Measurements from ENCODE around the gene MYL12A.

The MYL12A gene

DNA sequence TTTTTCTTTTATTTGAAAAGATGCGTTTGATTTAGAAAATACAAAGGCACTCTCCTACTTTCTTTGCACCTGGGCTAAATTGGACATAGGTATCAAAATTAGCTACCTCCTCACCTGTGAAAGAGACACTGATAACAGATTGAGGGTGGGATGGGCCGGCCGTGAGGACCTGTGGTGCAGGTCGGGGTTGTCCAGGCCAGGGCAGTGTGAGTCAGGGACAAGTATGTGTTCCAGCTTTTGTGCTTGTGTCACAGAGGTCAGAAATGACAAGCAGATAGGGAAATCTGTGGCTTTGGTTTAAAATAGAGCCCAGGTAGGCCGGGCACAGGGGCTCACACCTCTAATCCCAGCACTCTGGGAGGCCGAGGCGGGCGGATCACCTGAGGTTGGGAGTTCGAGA lies 36.9 kb downstream of the MYL12A start:
- ATAC-seq (ENCODE audit: low read depth): no peak
- Histone ChIP-seq H3K4me3 (ENCODE audit: severe bottlenecking) (no peak overlapping the region), H3K9me3 (ENCODE audit: severe bottlenecking) (no peaks in the 10 kb centered on the region), H3K4me1 (ENCODE audit: insufficient read depth, poor library complexity, severe bottlenecking) (peaks cover 10% of the 10 kb centered on the region), H3K27me3 (ENCODE audit: insufficient read depth, poor library complexity, severe bottlenecking) (no peaks in the 10 kb centered on the region), H3K27ac (ENCODE audit: poor library complexity, severe bottlenecking) (no peak overlapping the region), H3K36me3 (ENCODE audit: low read depth) (no peaks in the 10 kb centered on the region)
- TF ChIP-seq, protein P1, sequence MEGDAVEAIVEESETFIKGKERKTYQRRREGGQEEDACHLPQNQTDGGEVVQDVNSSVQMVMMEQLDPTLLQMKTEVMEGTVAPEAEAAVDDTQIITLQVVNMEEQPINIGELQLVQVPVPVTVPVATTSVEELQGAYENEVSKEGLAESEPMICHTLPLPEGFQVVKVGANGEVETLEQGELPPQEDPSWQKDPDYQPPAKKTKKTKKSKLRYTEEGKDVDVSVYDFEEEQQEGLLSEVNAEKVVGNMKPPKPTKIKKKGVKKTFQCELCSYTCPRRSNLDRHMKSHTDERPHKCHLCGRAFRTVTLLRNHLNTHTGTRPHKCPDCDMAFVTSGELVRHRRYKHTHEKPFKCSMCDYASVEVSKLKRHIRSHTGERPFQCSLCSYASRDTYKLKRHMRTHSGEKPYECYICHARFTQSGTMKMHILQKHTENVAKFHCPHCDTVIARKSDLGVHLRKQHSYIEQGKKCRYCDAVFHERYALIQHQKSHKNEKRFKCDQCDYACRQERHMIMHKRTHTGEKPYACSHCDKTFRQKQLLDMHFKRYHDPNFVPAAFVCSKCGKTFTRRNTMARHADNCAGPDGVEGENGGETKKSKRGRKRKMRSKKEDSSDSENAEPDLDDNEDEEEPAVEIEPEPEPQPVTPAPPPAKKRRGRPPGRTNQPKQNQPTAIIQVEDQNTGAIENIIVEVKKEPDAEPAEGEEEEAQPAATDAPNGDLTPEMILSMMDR (IDR thresholded peaks at IDR 0.05; ENCODE audit: poor library complexity, severe bottlenecking): no peak
- DNase-seq (ENCODE audit: low spot score): no peak

DNA sequence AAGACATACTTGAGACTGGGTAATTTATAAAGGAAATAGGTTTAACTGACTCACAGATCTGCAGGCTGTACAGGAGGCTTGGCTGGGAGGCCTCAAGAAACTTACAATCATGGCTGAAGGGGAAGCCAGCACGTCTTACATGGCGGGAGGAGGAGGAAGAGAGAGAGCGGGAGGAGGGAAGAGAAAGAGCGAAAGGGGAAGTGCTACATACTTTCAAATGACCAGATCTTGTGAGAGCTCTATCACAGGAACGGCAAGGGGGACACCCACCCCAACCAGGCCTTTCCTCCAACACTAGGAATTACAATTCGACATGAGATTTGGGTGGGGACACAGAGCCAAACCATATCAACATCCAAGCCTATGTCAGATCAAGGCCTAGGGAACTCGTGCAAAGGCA lies 38.6 kb downstream of the MYL12A start:
- ATAC-seq (ENCODE audit: low read depth) (no peak), DNase-seq (ENCODE audit: low spot score) (no peak)
- Histone ChIP-seq H3K36me3 (ENCODE audit: low read depth) (no peaks in the 10 kb centered on the region), H3K4me3 (ENCODE audit: severe bottlenecking) (no peak overlapping the region), H3K9me3 (ENCODE audit: severe bottlenecking) (no peaks in the 10 kb centered on the region), H3K27ac (ENCODE audit: poor library complexity, severe bottlenecking) (no peak overlapping the region), H3K4me1 (ENCODE audit: insufficient read depth, poor library complexity, severe bottlenecking) (peaks cover 10% of the 10 kb centered on the region), H3K27me3 (ENCODE audit: insufficient read depth, poor library complexity, severe bottlenecking) (no peaks in the 10 kb centered on the region)
- TF ChIP-seq, protein P1 (IDR thresholded peaks at IDR 0.05; ENCODE audit: poor library complexity, severe bottlenecking): no peak

DNA sequence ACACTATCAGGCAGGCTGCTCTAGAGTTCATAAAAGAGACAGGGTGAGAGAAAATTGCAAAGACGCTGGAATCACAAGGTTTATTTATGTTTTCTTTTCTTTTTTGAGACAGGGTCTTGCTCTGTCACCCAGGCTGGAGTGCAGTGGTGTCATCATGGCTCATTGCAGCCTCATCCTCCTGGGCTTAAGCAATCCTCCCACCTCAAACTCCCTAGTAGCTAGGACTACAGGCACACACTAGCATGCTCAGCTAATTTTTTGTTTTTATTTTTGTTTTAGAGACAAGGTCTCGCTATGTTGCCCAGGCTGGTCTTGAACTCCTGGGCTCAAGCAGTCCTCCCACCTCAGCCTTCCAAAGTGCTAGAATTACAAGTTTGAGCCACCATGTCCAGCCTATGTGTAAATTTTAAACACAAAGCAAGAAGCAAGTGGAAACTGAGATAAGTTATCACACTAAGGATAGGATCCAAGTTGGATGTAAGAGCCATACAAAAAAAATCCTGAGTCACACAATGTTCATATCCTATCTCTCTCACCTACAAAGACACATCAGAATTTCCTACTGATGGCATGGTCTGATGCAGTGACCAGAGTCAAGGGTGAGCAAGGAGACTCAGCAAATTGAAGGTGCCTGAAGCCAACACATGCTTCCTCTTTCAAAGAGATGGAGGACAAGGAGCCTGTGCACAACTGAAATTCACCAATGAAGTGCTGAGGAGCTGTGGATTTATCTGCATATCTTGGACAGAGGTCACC lies 45.8 kb downstream of the MYL12A start:
- TF ChIP-seq, protein P1 (IDR thresholded peaks at IDR 0.05; ENCODE audit: poor library complexity, severe bottlenecking): no peak
- no peaks in the 10 kb centered on the region for H3K27me3 ChIP-seq (ENCODE audit: insufficient read depth, poor library complexity, severe bottlenecking)
- peaks cover 2% of the 10 kb centered on the region for H3K9me3 ChIP-seq (ENCODE audit: severe bottlenecking)
- H3K36me3 ChIP-seq (ENCODE audit: low read depth): no peaks in the 10 kb centered on the region
- H3K4me3 ChIP-seq (ENCODE audit: severe bottlenecking): no peak overlapping the region
- no peaks in the 10 kb centered on the region for H3K4me1 ChIP-seq (ENCODE audit: insufficient read depth, poor library complexity, severe bottlenecking)
- no peak overlapping the region for H3K27ac ChIP-seq (ENCODE audit: poor library complexity, severe bottlenecking)
- ATAC-seq (ENCODE audit: low read depth) (no peak), DNase-seq (ENCODE audit: low spot score) (no peak)

DNA sequence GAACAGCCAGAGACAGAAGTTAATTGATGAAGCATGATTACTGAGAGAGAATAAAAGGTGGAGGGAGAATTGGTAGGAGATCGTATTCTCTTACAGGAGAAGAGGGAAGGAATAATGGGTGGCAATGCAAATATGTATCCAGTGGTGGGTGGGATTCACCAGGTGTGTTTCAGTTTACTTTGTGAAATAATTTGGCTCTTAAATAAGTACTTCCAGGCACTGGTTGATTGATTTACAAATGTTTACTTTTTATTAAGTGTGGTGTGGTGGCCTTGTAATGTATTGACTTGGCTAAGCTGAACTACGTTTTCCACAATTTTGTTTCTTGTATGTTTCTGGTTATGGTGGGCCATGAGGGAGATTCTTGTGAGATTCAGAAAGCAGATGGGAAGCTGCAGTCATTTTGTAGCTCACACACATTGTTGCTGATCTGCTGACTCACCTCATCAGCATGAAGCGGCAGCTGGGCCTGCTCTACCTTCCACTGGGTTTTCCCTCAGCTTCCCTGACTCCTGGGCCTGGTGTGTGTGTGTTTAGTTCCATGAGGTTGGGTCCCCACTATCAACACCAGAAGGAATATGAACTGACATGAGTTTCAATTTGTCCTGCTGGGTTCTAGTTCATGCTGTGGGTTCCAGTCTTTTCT lies 47.0 kb downstream of the MYL12A start:
- H3K4me1 ChIP-seq (ENCODE audit: insufficient read depth, poor library complexity, severe bottlenecking): no peaks in the 10 kb centered on the region
- no peaks in the 10 kb centered on the region for H3K36me3 ChIP-seq (ENCODE audit: low read depth)
- ATAC-seq (ENCODE audit: low read depth) (no peak), DNase-seq (ENCODE audit: low spot score) (no peak)
- H3K9me3 ChIP-seq (ENCODE audit: severe bottlenecking): peaks cover 10% of the 10 kb centered on the region
- no peak overlapping the region for H3K4me3 ChIP-seq (ENCODE audit: severe bottlenecking)
- no peak overlapping the region for H3K27ac ChIP-seq (ENCODE audit: poor library complexity, severe bottlenecking)
- TF ChIP-seq, protein P1 (IDR thresholded peaks at IDR 0.05; ENCODE audit: poor library complexity, severe bottlenecking): no peak
- no peaks in the 10 kb centered on the region for H3K27me3 ChIP-seq (ENCODE audit: insufficient read depth, poor library complexity, severe bottlenecking)
